ENCODE measurements around the gene PCED1A.

Gene PCED1A

GRCh38 chr20:2820896-2821869 is 19.3 kb downstream of the PCED1A start:
- H3K4me3 ChIP-seq (ENCODE audit: low read length, poor library complexity, severe bottlenecking), result no peak overlapping the region
- no peaks in the 10 kb centered on the region for H3K27me3 ChIP-seq (ENCODE audit: insufficient read depth, low read length, poor library complexity, severe bottlenecking)
- no peak for TF ChIP-seq EZH2phosphoT487 (IDR thresholded peaks at IDR 0.05; ENCODE audit: borderline replicate concordance)
- no peak for TF ChIP-seq CTCF (conservative IDR thresholded peaks at IDR 0.05; ENCODE audit: low read length)
- H3K9ac ChIP-seq (ENCODE audit: low read depth, low read length, poor library complexity, severe bottlenecking), result no peak overlapping the region
- peaks cover 16% of the 10 kb centered on the region for H3K4me1 ChIP-seq (ENCODE audit: insufficient read depth, low read length, poor library complexity, severe bottlenecking)
- no peaks in the 10 kb centered on the region for H3K9me3 ChIP-seq (ENCODE audit: insufficient read depth, low read depth, low read length)
- no peak overlapping the region for H3K4me2 ChIP-seq (ENCODE audit: low read depth, low read length, poor library complexity, severe bottlenecking)
- H3K9me2 ChIP-seq (replicated peaks; ENCODE audit: low read depth, low read length), result no peaks in the 10 kb centered on the region
- no peaks in the 10 kb centered on the region for H4K20me1 ChIP-seq (ENCODE audit: insufficient read depth, low read length, poor library complexity, severe bottlenecking)
- H3F3A ChIP-seq (ENCODE audit: low read depth), result no peaks in the 10 kb centered on the region
- H3K36me3 ChIP-seq (ENCODE audit: insufficient read depth, low read length), result no peaks in the 10 kb centered on the region
- no peak overlapping the region for H2AFZ ChIP-seq (ENCODE audit: low read length)
- no peaks in the 10 kb centered on the region for H3K79me2 ChIP-seq (ENCODE audit: insufficient read depth, low read length)

- Histone ChIP-seq H3K4me3 (ENCODE audit: low read length, poor library complexity, severe bottlenecking) (no peak overlapping the region), H3K27me3 (ENCODE audit: insufficient read depth, low read length, poor library complexity, severe bottlenecking) (no peaks in the 10 kb centered on the region), H3K79me2 (ENCODE audit: insufficient read depth, low read length) (no peaks in the 10 kb centered on the region), H3F3A (ENCODE audit: low read depth) (no peaks in the 10 kb centered on the region), H3K4me2 (ENCODE audit: low read depth, low read length, poor library complexity, severe bottlenecking) (no peak overlapping the region), H3K9me2 (replicated peaks; ENCODE audit: low read depth, low read length) (no peaks in the 10 kb centered on the region), H4K20me1 (ENCODE audit: insufficient read depth, low read length, poor library complexity, severe bottlenecking) (no peaks in the 10 kb centered on the region), H3K9me3 (ENCODE audit: insufficient read depth, low read depth, low read length) (no peaks in the 10 kb centered on the region), H2AFZ (ENCODE audit: low read length) (no peak overlapping the region), H3K36me3 (ENCODE audit: insufficient read depth, low read length) (no peaks in the 10 kb centered on the region), H3K9ac (ENCODE audit: low read depth, low read length, poor library complexity, severe bottlenecking) (no peak overlapping the region), H3K4me1 (ENCODE audit: insufficient read depth, low read length, poor library complexity, severe bottlenecking) (peaks cover 15% of the 10 kb centered on the region)
- no peak for TF ChIP-seq CTCF (conservative IDR thresholded peaks at IDR 0.05; ENCODE audit: low read length)
- no peak for TF ChIP-seq EZH2phosphoT487 (IDR thresholded peaks at IDR 0.05; ENCODE audit: borderline replicate concordance)
These were observed 20.2 kb downstream of the PCED1A start for GRCh38 chr20:2820084-2820895.

GRCh38 chr20:2817891-2818595 is 22.4 kb downstream of the PCED1A start:
- Histone ChIP-seq H3K27me3 (ENCODE audit: insufficient read depth, low read length, poor library complexity, severe bottlenecking) (no peaks in the 10 kb centered on the region), H3K4me2 (ENCODE audit: low read depth, low read length, poor library complexity, severe bottlenecking) (no peak overlapping the region), H3K9ac (ENCODE audit: low read depth, low read length, poor library complexity, severe bottlenecking) (no peak overlapping the region), H3K4me3 (ENCODE audit: low read length, poor library complexity, severe bottlenecking) (no peak overlapping the region), H4K20me1 (ENCODE audit: insufficient read depth, low read length, poor library complexity, severe bottlenecking) (no peaks in the 10 kb centered on the region), H3K9me3 (ENCODE audit: insufficient read depth, low read depth, low read length) (no peaks in the 10 kb centered on the region), H3K9me2 (replicated peaks; ENCODE audit: low read depth, low read length) (no peaks in the 10 kb centered on the region), H2AFZ (ENCODE audit: low read length) (no peak overlapping the region), H3K79me2 (ENCODE audit: insufficient read depth, low read length) (no peaks in the 10 kb centered on the region), H3K36me3 (ENCODE audit: insufficient read depth, low read length) (no peaks in the 10 kb centered on the region), H3F3A (ENCODE audit: low read depth) (no peaks in the 10 kb centered on the region), H3K4me1 (ENCODE audit: insufficient read depth, low read length, poor library complexity, severe bottlenecking) (peaks cover 29% of the 10 kb centered on the region)
- TF ChIP-seq CTCF (conservative IDR thresholded peaks at IDR 0.05; ENCODE audit: low read length) (no peak), EZH2phosphoT487 (IDR thresholded peaks at IDR 0.05; ENCODE audit: borderline replicate concordance) (no peak)
